ENCODE measurements around the gene CNOT2. TPM values are rescaled to one million over a fixed set of nuclear protein-coding genes. Genes with fewer than 3 reads are reported as not detected.

Gene CNOT2
- total and polyA plus RNA-seq, 2 experiments from 2014 or later, result 110 to 152 TPM

GRCh38 chr12:70402597-70402996 is 159.4 kb downstream of the CNOT2 start:
- peaks cover 57% of the 10 kb centered on the region for H3K36me3 Mint-ChIP-seq (ENCODE audit: low read depth)
- H3K79me2 ChIP-seq (replicated peaks; ENCODE audit: insufficient read depth), result no peaks in the 10 kb centered on the region
- DNase-seq (ENCODE audit: low spot score), result peak; percentile 21
- H4K20me1 ChIP-seq (replicated peaks; ENCODE audit: insufficient read depth), result no peaks in the 10 kb centered on the region
- 0 out of 2 replicates have a peak, but pooled peaks cover 8% of the 10 kb centered on the region for H3K9me2 ChIP-seq (ENCODE audit: insufficient read depth)
- H3K4me3 Mint-ChIP-seq, result no peak overlapping the region
- no peaks in the 10 kb centered on the region for H3K9me3 Mint-ChIP-seq
- H3K27me3 Mint-ChIP-seq (ENCODE audit: insufficient read depth, low read depth, poor library complexity), result no peaks in the 10 kb centered on the region
- H3K4me1 ChIP-seq (ENCODE audit: insufficient read depth), result no peaks in the 10 kb centered on the region
- H2AFZ ChIP-seq, result no peak overlapping the region
- H3K27ac ChIP-seq (ENCODE audit: low read depth), result no peak overlapping the region
- no peak overlapping the region for H3K4me3 ChIP-seq
- TF ChIP-seq EZH2phosphoT487 (IDR thresholded peaks at IDR 0.05; ENCODE audit: unreplicated experiment) (no peak), CTCF (conservative IDR thresholded peaks at IDR 0.05; ENCODE audit: low read depth in 2 of 2) (peak in 1 of 2 experiments; percentile 12; a peak in 1 of 4 replicates)
- no peaks in the 10 kb centered on the region for H3K4me1 Mint-ChIP-seq
- no peak overlapping the region for H3K4me2 ChIP-seq
- no peaks in the 10 kb centered on the region for H3F3A ChIP-seq (replicated peaks; ENCODE audit: low read depth)
- ATAC-seq, result no peak
- H3K27me3 ChIP-seq (ENCODE audit: insufficient read depth), result no peaks in the 10 kb centered on the region
- H3K36me3 ChIP-seq (ENCODE audit: insufficient read depth), result 0 out of 2 replicates have a peak, but pooled peaks cover 12% of the 10 kb centered on the region
- no peak overlapping the region for H3K27ac Mint-ChIP-seq

- no peaks in the 10 kb centered on the region for H3K27me3 ChIP-seq (ENCODE audit: insufficient read depth)
- no peaks in the 10 kb centered on the region for H4K20me1 ChIP-seq (replicated peaks; ENCODE audit: insufficient read depth)
- H3K4me3 Mint-ChIP-seq, result no peak overlapping the region
- H3K4me2 ChIP-seq, result no peak overlapping the region
- no peaks in the 10 kb centered on the region for H3K27me3 Mint-ChIP-seq (ENCODE audit: insufficient read depth, low read depth, poor library complexity)
- peaks cover 57% of the 10 kb centered on the region for H3K36me3 Mint-ChIP-seq (ENCODE audit: low read depth)
- H3F3A ChIP-seq (replicated peaks; ENCODE audit: low read depth), result no peaks in the 10 kb centered on the region
- DNase-seq (ENCODE audit: low spot score) (no peak), ATAC-seq (no peak)
- no peaks in the 10 kb centered on the region for H3K4me1 ChIP-seq (ENCODE audit: insufficient read depth)
- no peak overlapping the region for H3K27ac Mint-ChIP-seq
- 0 out of 2 replicates have a peak, but pooled peaks cover 12% of the 10 kb centered on the region for H3K36me3 ChIP-seq (ENCODE audit: insufficient read depth)
- no peaks in the 10 kb centered on the region for H3K4me1 Mint-ChIP-seq
- H2AFZ ChIP-seq, result no peak overlapping the region
- no peak overlapping the region for H3K4me3 ChIP-seq
- no peaks in the 10 kb centered on the region for H3K9me3 Mint-ChIP-seq
- no peak overlapping the region for H3K27ac ChIP-seq (ENCODE audit: low read depth)
- H3K9me2 ChIP-seq (ENCODE audit: insufficient read depth), result 0 out of 2 replicates have a peak, but pooled peaks cover 8% of the 10 kb centered on the region
- no peaks in the 10 kb centered on the region for H3K79me2 ChIP-seq (replicated peaks; ENCODE audit: insufficient read depth)
- TF ChIP-seq REST (IDR thresholded peaks at IDR 0.05; ENCODE audit: unreplicated experiment) (no peak), EZH2phosphoT487 (IDR thresholded peaks at IDR 0.05; ENCODE audit: unreplicated experiment) (no peak), ZNF114 (CRISPR knock-in tag; IDR thresholded peaks at IDR 0.05) (no peak), POLR2AphosphoS5 (IDR thresholded peaks at IDR 0.05; ENCODE audit: low read depth) (no peak), ZNF462 (CRISPR knock-in tag; IDR thresholded peaks at IDR 0.05) (no peak), CTCF (conservative IDR thresholded peaks at IDR 0.05; ENCODE audit: low read depth in 2 of 2) (no peak), ZNF331 (CRISPR knock-in tag; IDR thresholded peaks at IDR 0.05; ENCODE audit: low read depth) (no peak)
Observed at GRCh38 chr12:70403826-70404225, 160.6 kb downstream of the CNOT2 start.
